ENCODE results near the gene CDYL2.
A peak's percentile ranks its signal among the peaks of the same experiment; 100 is the strongest.
"Not testable (repeated sequence)": the region's sequence is repeated elsewhere in the genome, so short reads cannot be mapped to it uniquely, and the experiment has no call there.

The CDYL2 gene

DNA sequence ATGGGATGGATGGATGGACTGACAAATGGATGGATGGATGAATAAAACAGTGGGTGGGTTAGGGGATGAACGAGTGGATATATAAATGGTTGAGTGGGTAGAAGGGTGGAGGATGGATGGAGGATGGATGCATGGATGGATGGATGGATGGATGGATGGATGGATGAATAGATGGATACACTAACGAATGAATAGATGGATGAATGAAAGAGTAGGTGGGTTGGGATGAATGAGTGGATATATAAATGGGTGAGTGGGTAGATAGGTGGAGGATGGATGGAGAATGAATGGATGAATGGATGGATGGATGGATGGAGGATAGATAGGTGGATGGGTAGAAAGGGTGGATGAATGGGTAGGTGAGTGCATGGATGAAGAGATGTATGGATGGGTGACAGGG, 62.1 kb downstream of the CDYL2 start:
- DNase-seq: no peak

DNA sequence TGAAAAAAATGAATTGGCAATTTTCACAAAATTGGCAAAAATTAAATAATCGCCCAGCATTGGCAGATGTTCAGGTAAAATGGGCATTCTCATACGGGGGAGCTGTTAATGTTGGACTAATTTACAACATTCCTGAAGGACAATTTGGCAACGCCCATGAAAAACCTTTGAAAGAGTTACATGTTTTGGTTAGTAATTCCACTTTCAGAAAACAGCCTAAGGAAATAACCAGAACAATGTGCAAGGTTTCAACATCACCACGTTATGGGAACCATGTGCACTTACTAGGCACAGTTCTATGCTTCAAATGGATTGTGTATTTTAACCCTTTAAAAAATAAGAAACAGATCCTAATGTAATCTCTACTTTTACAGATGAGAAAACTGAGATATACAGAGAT, 62.7 kb downstream of the CDYL2 start:
- no peak for DNase-seq

DNA sequence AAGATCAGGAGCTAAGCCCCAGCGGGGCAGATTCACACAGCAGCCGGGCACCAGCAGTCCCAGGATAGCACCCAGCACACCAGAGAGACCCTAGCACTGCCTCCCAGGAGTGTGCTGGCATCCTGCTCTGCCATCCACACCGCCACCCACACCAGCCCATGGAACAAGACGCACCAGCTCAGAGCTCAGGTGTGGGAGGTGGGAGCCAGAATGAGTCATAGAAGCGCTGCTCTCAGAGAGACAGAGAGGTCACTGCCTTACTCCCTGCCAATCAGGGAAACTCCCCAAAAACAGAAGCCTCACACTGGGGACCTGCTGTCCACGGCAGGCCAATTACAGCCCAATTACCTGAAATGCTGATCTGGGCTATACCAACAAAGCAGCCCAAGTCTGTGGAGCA, 64.9 kb downstream of the CDYL2 start:
- no peak for DNase-seq

GRCh38 chr16:80738521-80738920, 65.9 kb downstream of the CDYL2 start:
- DNase-seq: no peak

GRCh38 chr16:80735846-80736245, 68.6 kb downstream of the CDYL2 start:
- DNase-seq: no peak

DNA sequence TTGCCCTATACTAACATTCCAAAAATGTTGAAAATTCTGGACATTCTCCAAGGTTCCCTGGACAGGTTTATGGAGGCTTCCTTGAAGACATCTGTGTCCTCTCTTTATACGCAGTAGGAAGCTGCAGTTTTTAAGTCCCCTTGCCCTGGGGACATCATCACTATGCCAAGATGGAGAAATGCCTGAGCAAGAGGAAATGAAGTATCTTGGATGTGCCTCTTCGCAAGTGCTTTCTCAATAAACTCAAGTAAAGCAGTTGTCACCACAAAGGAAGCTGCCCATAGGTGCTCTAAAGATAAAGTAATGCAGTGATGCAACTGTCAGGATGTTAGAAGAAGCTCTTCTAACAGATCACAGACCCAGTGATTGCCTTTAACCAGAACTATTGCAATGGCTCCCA, 71.0 kb downstream of the CDYL2 start:
- no peak for DNase-seq

GRCh38 chr16:80731915-80732314, 72.5 kb downstream of the CDYL2 start:
- no peak for DNase-seq

DNA sequence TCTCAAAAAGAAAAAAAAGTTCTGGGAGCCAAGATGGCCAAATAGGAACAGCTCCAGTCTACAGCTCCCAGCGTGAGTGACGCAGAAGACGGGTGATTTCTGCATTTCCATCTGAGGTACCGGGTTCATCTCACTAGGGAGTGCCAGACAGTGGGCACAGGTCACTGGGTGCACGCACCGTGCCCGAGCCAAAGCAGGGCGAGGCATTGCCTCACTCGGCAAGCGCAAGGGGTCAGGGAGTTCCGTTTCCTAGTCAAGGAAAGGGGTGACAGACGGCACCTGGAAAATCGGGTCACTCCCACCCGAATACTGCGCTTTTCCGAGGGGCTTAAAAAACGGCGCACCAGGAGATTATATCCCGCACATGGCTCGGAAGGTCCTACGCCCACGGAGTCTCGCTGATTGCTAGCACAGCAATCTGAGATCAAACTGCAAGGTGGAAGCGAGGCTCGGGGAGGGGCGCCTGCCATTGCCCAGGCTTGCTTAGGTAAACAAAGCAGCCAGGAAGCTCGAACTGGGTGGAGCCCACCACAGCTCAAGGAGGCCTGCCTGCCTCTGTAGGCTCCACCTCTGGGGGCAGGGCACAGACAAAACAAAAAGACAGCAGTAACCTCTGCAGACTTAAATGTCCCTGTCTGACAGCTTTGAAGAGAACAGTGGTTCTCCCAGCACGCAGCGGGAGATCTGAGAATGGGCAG, 77.2 kb downstream of the CDYL2 start:
- DNase-seq: not testable (repeated sequence)

- no peak for DNase-seq
These were observed 78.7 kb downstream of the CDYL2 start for GRCh38 chr16:80725566-80726162.

GRCh38 chr16:80723981-80724380, 80.4 kb downstream of the CDYL2 start:
- no peak for DNase-seq

GRCh38 chr16:80723091-80723490, 81.3 kb downstream of the CDYL2 start:
- DNase-seq: no peak

DNA sequence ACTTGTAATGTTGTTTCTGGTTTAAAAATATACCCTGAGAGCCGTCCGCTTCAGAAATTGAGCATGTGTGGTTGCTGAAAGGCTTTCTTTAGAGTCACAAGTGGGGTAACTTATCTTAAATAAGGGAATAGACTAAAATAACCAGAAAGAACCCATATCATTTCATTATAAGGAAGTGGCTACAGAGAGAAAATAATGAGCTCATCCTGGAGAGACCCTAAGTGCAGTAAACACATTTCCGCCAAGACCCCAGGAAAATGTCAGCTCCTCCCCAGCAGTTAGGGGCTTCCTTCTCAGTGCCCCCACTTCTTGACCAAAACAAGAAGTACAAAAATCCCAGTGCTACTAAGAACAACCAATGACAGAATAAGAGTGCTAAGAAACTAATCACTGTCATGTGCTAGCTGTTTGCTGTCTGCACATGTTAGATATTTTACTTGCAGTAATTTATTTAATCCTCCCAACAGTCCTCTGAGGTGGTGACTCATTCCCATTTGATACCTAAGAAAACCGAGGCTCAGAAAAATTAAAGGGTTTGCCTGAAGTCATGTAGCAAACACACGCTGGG, 83.5 kb downstream of the CDYL2 start:
- DNase-seq: no peak

- no peak for DNase-seq
These were observed 84.8 kb downstream of the CDYL2 start for GRCh38 chr16:80719573-80719972.

GRCh38 chr16:80718480-80719220, 85.7 kb downstream of the CDYL2 start:
- peak; percentile 64 for DNase-seq

- DNase-seq: no peak
These were observed 86.8 kb downstream of the CDYL2 start for GRCh38 chr16:80717611-80718010.

DNA sequence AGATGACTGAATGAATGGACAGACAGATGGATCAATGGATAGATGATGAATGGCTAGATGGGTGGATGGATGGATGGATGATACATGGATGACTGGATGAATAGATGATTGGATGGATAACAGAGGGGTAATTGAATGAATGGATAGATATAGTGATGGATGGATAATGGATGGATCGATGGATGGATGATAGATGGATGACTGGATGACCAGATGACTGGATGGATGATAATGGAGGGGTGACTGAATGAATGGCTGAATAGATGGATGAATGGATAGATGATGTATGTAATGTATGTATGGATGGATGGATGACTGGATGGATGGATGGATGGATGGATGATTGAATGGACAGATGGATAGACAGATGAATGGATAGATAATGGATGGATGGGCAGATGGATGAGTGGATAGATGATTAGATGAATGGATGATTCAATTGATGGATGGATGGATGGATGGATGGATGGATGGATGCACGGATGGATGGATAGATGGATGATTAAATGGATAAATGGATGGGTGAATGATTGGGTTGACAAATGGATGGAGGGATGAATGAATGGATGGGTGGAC, 87.7 kb downstream of the CDYL2 start:
- no peak for DNase-seq

GRCh38 chr16:80711406-80711805, 93.0 kb downstream of the CDYL2 start:
- no peak for DNase-seq

GRCh38 chr16:80710918-80711317, 93.5 kb downstream of the CDYL2 start:
- DNase-seq: no peak

DNA sequence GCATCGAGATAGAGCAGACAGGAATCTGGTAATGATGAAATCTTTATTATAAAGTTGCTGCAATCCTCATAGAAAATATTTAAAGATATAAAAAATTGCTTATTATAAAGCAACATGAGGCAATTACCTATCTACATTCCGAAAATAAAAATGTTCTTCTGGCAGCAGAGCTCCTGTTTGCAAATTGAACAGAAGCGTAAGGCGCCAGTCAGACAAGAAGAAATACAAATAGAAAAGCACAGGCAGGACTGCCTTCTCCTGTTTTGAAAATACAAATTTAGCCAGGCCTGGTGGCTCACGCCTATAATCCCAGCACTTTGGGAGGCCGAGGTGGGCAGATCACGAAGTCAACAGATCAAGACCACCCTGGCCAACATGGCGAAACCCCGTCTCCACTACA, 95.6 kb downstream of the CDYL2 start:
- no peak for DNase-seq

DNA sequence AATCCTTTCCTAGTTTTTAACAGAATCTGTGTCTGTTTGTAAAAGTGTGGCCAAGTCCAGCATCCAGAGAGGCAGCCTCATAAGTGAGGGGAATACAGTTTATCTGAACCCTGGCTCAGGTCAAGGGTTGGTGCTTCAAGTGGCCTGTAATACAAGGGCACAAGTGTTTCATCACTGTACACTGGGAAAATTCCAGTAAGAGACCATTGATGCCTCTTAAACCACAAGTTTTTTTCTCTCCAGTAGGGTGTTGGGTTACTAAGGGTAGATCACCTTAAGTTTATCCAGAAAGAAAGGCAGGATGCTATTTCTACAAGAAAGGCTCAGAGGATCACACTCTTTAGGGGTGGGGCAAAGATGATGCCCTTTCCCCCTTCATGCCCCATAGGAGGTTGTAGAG, 96.7 kb downstream of the CDYL2 start:
- no peak for DNase-seq

GRCh38 chr16:80705596-80705995, 98.8 kb downstream of the CDYL2 start:
- no peak for DNase-seq

GRCh38 chr16:80704751-80705505, 99.5 kb downstream of the CDYL2 start:
- DNase-seq: no peak

All from DMS79 treated with DMSO at 0.1 percent for 48 hours (cell line).